HS-27A (cell line): ENCODE measurements around the gene MAN1C1.
"Not testable (repeated sequence)": the region's sequence is repeated elsewhere in the genome, so short reads cannot be mapped to it uniquely, and the experiment has no call there.

ENCODE experiments used
- DNase-seq: peaks from one replicate; pipeline ENCODE4 v3.0.0-alpha.2; 2012; ENCODE audit warnings: low read depth, missing footprints

The MAN1C1 gene

DNA sequence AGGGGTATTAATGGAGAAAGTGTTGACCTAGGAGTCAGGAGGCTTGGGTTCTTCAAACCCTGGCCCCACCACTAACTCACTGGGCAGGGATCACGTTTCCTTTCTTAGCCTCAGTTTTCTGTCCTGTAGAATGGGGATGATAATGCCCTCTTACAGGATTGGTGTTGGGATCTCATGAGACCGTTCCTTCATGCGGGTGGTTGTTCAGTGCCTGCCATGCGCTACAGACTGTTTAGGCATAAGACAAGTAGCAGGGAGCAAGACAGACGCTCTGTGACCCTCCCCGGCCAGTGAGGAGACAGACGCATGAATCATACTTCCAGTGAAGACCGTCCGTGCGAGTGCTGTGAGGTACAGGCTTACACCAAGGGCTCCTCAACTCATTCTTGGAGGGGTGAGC, 81.7 kb downstream of the MAN1C1 start:
- no peak for DNase-seq

DNA sequence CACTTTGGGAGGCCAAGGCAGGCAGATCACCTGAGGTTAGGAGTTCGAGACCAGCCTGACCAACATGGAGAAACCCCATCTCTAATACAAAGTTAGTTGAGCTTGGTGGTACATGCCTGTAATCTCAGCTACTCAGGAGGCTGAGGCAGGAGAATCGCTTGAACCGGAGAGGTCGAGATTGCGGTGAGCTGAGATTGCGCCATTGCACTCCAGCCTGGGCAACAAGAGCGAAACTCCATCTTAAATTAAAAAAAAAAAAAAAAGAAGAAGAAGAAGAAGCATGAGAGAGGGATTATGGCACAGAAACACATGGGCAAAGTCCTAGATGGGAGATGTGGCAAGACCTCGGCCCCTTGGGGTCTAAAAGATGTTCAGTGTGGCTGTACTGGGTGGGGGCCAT, 82.5 kb downstream of the MAN1C1 start:
- DNase-seq = not testable (repeated sequence)

DNA sequence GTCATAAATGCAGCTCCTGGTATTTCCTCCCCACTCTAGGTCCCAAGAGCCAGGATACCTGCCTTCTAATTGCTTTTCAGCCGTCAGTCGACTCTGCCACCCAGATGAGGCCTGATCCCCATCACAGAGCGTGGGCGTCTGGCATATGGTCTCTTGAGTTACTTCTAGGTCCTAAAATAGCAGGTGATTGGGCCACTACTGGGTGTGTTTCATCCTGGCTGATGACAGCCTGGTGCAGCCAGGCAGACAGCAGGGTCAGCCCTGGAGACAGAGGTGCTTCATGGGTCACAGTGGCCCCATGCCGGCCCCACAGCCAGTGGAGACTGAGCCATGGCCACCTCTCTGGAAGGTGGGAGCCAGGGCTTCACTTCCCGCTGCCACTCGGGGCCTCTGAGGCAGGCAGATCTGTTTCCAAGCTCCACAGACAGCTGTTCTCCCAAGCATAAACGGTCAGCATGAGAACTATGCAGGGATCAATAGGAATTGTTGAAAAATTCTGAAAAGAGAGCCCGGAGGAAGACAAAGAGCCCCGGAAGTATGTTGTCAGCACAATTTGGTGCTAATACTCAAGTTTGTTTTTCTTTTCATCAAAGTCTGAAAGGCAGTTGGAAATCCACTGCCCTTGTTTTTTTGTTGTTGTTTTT, 83.0 kb downstream of the MAN1C1 start:
- DNase-seq = no peak

DNA sequence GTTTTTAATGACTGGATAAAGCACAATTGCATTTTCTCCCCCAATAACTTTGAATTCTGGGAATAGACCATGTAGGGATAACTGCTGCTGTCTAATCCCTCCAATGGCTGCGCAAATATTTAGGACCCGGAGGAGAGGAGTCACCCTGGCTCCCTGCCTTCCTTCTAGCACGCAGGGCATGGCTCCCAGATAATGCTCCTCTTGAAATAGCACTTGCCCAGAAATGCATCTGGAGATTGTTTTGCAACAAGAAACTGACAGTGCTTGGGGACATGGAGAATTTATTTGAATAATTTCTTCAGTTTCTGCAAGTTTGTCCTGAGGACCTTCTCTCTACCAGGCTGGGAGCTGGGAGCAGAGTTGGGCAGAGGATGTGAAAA, 83.5 kb downstream of the MAN1C1 start:
- no peak for DNase-seq

DNA sequence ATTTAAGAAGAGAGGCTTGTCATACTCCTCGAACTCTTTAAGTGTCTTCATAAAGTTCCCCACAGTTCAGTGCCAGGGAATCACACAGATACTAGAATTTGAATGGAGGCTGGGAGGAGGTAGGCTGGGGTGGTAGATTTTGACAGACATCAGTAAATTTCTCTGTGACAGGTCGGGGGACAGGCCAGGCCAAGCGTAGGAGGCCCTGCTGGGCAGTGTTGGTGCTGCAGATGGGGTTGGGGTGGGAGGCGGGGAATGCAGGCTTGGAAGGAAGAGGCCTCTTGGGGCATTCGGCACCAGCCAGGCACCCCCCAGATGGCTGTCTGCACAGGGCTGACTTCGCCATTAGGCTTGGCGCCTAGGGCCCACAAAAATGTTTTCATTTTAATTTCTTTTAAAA, 84.0 kb downstream of the MAN1C1 start:
- DNase-seq = no peak

DNA sequence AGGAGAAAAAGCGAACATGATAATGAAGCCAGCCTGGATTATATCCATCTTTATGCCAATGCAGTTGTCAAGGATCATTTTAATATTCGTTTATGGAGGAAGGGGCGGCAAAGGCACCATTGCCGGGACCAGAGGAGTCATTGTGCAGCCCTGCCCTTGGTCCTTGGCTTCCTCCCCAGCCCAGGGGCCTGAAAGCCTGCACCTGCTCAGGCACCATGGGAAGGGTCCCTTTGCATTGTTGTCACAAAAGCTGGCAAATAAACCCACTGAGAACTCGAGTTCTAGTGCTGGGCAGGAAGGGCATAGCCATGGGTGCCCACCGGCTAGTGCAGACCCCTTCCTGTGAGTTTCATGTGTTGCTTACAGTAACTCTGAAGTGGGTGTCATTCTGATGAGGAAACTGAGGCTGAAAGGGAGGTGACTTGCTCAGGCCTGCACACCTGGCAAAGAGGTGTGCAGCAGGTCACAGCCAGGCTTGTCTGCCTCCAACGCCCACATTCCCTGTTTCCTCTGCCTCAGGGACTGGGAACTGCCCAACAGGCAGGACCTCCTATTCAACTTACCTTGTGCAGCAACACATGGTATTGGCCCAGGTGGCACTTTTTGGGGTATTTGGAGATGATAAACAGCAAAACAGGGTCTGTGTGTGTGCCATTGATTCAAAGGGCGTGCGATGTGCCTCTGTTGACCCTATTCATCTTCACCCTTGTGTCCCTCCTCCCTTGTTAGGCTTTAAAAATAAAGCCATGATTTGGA, 84.6 kb downstream of the MAN1C1 start:
- DNase-seq = no peak

DNA sequence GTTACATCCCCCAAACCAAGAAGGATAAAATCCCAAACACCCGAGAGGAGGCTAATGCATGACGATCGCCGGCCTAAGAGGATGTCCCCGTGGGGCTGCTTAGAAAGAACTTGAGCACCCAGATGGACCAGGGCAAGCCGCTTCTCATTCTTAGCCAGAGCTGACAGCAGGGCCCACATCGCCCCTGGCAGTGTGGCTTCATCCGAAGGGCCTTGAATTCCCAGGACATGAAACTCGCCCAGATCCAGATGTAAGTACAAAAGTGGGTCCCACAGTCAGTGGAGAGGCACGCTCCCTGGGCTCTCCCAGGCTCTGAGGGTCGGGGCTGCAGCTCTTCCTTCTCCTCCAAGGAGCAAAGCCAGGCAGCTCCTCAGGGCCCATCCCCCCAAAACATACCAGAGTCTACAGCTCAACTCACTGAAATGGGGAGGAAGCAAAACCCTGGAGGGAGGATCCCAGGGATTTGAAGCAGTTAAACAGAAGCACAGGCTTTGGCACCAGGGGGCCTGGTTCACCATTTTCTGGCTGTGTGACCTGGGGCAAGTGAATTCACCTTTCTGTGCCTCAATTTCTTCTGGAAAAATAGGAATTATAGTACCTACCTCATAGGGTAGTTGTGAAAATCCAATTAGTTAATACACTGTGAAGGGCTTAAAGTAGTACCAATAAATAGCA, 85.6 kb downstream of the MAN1C1 start:
- DNase-seq = no peak

DNA sequence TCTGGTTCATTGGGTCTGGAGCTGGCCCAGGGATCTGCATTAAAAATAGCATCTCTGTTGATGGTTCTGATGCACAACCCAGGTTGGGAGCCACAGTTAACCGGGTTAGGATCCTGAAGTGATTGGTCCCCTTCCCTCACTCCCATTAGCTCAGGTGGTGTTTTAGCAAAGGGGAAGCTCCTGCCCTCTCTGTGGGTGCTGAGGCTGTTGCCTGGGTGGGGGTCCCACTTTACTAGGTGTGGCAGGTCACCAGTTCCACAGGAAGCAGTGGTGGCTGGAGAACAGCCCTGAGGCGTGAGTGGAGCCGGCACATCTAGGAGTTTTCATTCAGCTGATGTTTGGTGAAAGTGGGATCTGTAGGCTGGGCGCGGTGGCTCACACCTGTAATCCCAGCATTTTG, 86.5 kb downstream of the MAN1C1 start:
- DNase-seq = no peak

DNA sequence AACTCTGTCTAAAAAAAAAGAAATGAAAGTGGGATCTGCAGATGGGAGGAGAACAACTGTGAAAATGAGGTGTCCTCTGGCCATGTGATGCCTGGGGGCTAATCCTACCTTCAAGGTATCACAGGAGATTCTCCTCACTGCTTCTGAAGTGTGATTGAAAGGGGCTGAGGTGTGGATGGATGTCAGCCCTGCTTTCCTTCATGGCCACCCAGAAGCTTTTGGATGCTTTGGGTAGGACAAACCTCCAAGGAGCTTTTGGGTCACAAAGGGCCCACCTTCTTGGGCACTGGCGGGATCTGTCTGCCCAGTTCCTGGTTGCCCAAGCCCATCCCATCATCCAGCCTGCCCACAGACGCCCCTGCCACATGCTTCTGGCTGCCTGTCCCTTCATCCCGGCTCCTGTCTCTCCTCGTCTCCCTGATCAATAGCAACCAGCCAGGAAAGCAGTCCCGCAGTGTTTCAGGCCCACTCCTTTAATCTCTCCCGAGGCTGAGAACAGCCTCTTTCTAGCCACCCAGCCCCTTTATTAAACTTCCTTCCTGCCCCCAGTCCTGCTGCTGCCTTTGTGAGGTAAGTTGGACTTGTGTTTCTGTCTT, 87.2 kb downstream of the MAN1C1 start:
- no peak for DNase-seq

DNA sequence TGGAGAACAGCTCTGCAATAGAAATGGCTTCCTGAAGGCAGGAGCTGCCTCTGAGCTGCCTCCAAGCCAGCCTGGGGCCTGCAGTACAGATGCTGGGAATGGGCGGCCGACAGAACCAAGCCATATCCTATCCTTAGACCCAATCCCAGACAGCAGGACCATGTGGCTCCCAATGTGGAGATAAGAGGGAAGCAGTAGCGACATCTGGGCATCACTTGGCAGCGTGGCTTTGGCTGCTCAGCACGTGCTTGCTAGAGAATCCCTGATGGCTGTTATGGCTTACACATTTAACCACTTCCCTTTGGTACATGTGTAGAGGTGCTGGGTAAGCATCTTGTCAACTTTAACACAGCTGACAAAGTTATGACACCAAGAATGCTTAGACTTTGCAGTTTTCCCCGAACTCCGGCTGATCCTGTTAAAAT, 87.7 kb downstream of the MAN1C1 start:
- no peak for DNase-seq

DNA sequence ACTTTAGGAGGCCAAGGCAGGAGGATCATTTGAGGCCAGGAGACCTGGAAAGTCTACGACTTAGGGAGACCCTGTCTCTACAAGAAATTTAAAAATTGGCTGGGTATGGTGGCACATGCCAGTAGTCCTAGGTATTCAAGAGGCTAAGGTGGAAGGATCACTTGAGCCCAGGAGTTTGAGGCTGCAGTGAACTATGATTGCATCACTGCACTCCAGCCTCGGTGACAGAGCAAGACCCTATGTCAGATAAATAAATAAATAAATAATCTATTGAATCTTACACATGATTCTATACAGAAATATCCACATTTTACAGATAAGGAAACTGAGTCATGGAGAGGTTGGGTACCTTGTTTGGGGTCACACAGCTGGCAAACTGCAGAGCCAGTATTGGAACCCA, 89.1 kb downstream of the MAN1C1 start:
- DNase-seq = no peak

DNA sequence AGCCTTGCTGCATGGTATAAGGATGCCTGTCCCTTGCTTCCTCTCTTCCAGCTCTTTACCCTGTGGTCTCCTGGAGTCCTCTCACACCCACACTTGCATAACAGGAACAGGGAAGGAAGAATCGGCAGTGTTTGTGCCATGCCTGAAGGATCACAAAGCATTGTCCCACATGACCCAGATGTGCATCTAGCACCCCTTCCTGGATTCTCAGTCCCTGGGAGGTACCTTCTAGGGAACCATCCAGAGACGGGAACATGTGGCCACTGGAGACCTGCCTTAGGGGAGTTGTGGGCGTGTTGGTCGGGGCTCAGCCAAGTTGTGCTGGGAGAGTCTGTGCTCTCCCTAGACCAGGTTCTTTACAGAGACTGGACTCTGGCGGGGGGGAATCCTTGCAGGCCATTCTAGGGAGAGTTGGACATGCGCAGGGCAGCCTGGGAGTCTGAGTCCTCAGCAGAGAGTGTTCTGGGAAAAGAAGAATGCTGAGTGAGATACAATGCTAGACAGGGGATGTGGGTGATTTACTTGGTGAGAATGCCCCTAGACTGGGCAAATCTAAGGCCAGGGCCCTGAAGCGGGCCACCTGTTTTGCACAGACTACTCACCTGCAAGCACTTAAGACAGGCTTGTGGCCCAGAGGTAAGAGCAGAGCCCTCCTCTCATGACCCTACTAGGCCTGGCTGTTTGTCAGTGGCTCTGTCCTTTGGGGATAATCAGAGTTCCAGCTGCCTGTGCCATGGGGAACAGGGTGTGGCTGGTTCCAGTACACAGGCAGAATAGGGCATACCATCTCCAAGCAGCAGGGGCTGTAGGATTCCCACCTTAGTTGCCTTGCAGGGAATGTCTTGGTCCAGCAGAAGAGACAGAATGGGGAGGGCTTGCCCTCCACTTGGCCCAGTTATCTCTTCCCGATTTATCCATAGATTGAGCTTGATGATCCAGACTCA, 89.8 kb downstream of the MAN1C1 start:
- DNase-seq = no peak

DNA sequence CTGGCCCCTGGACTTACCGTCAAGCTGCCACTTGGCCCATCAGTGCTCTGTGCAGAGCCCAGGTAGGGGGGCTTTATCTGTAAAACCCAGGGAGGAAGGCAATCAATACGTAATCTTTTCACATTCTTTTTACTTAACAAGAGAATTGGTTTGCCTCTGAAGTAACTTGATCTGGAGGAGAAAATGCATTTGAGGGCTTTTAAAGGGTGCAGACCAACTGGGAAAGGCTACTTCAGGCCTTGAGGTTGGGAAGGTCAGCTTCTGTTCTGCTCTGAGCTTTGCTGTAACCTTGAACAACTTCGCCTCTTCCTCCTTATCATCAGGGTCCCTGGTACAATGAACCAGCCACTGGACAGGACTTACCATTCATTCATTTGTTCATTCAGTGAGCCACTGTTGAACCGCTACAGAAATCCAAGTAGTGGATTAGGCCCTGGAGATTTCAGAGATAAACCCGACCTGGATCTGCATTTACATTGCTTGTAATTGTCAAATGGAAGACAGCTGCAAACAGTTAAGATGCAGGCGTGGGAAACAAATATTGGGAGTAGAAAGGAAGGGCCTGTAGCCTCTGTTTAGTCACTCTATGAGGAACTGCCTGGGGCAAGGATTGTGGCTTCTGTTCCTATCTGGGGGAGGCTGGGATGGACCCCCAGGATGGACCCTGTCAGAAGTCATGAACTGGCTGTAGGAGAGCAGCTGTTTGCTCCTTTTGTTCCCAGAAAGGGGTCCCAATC, 90.9 kb downstream of the MAN1C1 start:
- no peak for DNase-seq

DNA sequence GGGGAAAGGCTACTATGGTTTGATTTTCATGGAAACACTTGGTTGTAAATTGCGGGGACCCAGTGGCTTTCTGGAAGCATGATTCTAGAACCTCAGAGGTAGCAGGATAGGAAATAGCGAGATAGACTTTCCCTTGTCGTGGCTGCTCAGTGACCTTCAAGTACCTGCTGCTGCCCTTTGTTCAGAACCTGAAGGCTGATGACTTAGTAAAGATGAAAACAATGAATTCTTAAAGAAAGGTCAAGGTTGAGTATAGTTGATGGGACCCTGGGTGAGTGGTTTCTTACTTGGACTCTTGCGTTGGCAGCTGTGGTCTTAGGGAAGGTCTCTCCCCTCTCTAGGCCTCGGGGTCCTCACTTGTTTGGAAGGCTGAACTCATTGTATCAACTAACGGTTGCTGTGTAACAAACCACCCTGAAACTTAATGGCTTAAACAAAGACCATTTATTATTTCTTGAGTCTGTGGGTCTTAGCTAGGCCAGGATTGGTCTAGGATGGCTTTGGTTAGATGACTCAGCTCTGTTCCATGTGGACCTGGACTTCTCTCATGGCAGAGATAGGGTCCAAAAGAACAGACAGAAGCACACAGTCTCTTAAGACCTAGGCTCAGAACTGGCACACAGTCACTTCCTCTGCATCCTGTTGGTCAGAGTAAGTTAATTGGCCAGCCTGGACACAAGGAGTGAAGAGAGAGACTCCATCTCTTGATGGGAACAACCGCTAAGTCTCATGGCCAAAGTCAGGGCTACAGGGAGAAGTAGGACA, 94.2 kb downstream of the MAN1C1 start:
- DNase-seq = no peak

DNA sequence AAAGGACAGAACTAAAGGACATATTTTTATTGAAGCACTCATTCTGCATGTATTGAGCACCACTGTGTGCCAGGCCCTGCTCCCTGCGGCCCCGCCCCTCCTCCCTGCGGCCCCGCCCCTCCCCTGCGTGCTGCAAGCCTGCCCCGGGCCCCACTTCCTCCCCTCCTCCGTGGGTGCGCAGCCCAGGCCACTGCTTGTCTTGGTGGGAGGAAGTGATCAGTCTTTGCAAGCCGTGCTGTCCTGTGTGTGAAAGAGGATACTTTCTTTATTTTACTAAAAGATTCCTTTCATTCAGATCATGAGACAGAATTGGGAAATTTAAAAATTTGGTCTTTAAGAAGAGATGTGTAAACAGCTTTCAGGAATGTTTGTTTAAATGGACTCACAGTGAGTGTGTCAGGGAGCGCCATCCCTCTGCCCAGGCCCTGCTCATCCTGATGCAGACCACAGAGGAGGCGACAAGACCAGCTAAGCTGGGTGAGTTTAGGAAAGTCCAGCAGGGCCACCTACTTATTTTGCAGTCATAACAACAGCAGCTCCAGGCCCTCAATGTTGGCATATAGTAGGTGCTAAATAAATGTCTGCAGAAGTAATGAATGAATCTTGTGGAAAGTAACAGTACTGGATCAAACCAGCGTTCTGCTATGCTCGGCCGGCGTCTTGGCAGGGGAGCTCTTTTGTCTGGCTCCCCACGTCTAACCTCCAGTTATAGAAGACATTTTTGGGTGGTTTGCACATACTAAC, 95.1 kb downstream of the MAN1C1 start:
- DNase-seq = no peak

DNA sequence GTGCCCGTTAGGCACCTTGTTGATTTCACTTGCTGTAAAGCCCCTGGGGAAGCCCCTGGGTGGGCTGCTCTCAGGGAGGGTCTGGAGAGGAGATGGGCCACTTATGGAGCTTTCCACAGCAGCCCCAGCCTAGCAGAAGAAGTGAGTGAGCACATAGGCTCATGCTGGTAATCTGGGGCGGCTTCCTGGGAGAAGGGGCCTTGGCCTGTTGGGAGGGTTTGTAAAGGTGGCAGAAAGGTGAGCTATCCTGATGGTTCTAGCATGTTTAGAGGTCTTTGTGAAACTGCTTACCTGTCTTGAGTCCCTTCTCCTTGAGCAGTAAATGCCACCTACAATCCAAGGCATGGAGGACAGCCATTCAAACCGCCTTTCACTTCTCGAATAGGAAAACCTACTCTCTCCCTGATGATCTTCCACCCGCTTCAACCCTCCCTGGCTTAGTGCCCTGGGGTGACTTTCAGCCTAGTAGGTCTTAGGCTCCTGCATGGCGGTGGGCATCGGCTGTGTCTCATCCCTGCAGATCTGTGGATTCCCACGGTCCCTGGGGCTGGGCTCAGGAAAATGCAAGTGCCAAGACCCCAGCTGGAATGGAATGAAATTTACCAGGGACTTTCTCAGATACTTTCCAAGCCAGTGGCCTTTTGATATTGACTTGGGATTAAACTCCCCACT, 95.8 kb downstream of the MAN1C1 start:
- no peak for DNase-seq

DNA sequence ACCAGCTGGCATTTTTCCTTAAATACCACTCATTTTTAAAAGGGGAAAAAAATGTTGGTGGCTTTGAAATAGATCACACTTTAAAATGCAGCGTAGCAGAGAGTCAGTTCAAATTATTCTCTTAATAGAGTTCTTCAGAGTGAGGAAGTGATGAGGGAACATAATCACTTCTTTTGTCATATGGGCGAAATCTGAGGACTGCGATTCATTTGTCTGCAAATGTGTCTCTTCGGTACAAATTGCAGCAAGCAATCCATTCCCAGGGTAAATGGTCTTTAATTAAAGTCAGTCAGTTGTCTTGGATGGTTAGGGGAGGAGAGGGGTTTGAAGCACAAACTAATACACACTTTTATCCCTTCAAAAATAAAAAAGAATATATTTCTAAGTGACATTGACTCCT, 97.4 kb downstream of the MAN1C1 start:
- DNase-seq = no peak

DNA sequence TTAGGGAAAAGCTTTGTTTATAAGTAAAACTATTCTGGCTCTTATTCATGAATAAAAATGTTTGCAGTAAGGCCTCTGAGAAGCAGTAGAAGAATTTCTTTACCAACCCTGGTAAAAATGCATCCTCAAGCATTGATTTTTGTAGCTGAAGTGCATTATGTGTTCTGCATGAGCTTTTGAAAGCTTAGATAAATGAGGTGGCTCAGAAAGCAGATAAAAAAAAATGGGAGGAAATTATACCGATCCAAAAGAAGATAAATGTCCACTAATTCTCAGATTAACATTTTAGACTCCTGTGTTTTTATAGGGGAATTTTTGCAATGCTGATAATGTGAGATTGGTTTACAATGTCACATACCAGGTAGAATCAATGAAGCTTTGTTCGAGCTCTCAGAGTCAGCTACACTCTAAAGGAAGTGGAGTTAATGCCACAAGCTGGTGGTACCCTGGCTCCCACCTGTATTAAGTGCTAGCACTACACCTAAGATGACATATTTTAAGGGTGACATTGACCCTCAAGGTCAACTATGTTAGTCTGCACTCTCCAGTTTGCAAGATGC, 97.9 kb downstream of the MAN1C1 start:
- DNase-seq = no peak

DNA sequence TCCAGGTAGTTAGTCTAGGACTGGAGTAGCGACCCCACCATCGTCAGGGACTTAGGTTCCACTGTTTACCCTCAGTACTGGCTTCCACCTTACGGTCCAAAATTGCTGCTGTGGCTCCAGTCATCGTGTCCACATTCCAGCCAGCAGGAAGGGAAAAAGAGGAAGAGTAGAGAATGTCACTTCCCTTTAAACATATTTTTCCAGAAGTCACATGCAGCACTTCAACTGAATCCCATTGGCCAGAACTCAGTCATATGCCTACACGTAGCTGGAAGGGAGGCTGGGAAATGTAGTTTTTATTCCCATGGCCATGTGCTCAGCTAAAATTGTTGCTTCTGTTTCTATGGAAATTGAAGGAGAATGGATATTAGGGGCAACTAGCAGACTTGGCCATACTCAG, 99.3 kb downstream of the MAN1C1 start:
- DNase-seq = no peak
